Left cardiac atrium (tissue), 2 donors: ENCODE measurements around the gene PAX7. TPM values are rescaled to one million over a fixed set of nuclear protein-coding genes. Genes with fewer than 3 reads are reported as not detected.

ENCODE experiments used
- total RNA-seq, 2 donors: library from RNA; stranded (reverse); fragmentation: NEBNext Ultra II Directional; extraction: Animal tissue kit (Norgen Biotek cat#: 25700); gene quantifications; one replicate each; pipeline ENCODE4 v1.2.1, GENCODE V29; 2021
- donor health status: DM: no; HTN: yes; CAD: no; lungs with severe emphysema.
- donor health status: DM: yes; HTN: yes; CAD: no.

Gene PAX7
- total RNA-seq, 2 donors from 2014 or later = not detected

Other genes with a start within 250 kb of the PAX7 start
- under 1 TPM in 1 of 2 donors, not detected in 1; 0.29 TPM for gene KLHDC7A, start 149.9 kb upstream of the PAX7 start, total RNA-seq
- gene TAS1R2, start 228.8 kb downstream of the PAX7 start, total RNA-seq = not detected